SH-SY5Y (cell line): ENCODE results near the gene OASL.

Source experiments
- GATA2 ChIP-seq: IDR thresholded peaks from 2 replicates; pipeline ENCODE4 v1.6.1; 2011; ENCODE audit warnings: mild to moderate bottlenecking, low read depth, low read length
- GATA3 ChIP-seq: IDR thresholded peaks from 2 replicates; pipeline ENCODE4 v1.6.1; 2011; ENCODE audit warnings: low read depth, mild to moderate bottlenecking, low read length, moderate library complexity

DNA sequence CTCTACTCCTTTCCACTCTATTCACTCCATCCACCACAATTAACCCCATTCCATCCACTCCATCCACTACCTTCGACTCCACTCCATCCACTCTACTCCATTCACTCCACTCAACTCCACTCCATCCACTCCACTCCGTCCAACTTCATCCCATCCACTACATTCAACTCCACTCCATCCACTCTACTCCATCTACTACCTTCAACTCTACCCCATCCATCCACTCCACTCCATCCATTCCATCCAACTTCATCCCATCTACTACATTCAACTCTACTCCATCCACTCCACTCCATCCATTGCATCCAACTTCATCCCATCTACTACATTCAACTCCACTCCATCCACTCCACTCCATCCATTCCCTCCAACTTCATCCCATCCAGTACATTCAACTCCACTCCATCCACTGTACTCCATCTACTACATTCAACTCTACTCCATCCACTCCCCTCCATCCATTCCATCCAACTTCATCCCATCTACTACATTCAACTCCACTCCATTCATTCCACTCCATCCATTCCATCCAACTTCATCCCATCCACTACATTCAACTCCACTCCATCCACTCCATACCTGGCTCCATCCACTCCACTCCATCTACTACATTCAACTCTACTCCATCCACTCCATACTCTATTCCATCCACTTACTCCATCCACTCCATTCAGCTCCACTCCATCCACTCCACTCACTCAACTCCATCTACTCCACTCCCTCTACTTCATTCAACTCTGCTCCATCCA lies 44.3 kb downstream of the OASL start:
- TF ChIP-seq GATA3 = no peak
- no peak for TF ChIP-seq GATA2
